Measurements from ENCODE around the gene GTF2H1.
A peak's percentile ranks its signal among the peaks of the same experiment; 100 is the strongest.
"Not testable (repeated sequence)": the region's sequence is repeated elsewhere in the genome, so short reads cannot be mapped to it uniquely, and the experiment has no call there.

Gene GTF2H1

GRCh38 chr11:18390088-18390487 is 67.7 kb downstream of the GTF2H1 start:
- H3K27me3 ChIP-seq (ENCODE audit: control insufficient read depth, insufficient read depth, low read length) = no peaks in the 10 kb centered on the region
- H3K9ac ChIP-seq (ENCODE audit: low read length) = no peak overlapping the region
- no peaks in the 10 kb centered on the region for H3K9me3 ChIP-seq (ENCODE audit: control insufficient read depth, low read length)
- H3K4me1 ChIP-seq (ENCODE audit: control insufficient read depth, insufficient read depth, low read length) = peaks cover 11% of the 10 kb centered on the region
- H3K36me3 ChIP-seq (ENCODE audit: control insufficient read depth, insufficient read depth, low read length) = no peaks in the 10 kb centered on the region
- H3K4me3 ChIP-seq (ENCODE audit: low read length) = no peak overlapping the region

DNA sequence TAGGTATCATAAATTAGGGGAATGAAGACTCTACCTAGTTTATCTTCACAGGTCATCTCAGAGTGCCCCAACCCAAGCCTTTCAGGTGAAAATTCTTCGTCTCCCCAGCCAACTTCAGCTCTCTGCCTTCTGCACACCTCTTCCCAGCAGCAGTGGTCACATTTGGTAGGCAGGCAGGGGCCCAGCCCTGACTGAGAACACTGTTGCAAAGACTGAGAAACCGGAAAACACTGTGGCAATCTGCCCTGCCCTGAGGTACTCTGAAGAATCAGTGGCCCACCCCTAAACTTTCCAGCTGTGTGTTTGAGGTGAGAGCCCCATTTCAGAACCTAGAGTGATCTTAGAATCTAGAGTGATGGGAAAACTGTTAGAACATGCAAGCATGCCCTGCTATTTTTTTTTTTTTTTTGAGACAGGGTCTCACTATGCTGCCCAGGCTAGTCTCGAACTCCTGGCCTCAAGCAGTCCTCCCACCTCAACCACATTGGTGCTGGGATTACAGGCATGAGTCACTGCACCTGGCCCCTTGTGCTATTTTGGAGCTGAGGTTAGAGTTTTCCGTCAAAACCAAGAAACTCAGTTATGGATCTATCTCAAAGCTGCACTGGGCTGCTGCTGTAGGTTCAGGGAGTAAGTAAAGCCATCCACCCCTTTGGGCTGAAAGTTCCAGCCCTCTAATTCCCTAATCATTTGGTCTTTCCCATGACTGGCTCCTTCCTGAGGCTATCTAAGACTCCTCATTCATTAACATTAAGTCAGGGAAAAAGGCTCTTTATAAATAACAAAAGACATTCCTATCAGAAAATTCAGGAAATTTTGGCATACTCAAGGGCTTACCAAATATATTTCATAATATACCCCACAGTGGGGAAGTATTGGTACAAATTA is 70.3 kb downstream of the GTF2H1 start:
- Histone ChIP-seq H3K27me3 (ENCODE audit: control insufficient read depth, insufficient read depth, low read length) (no peaks in the 10 kb centered on the region), H3K36me3 (ENCODE audit: control insufficient read depth, insufficient read depth, low read length) (peaks cover 2% of the 10 kb centered on the region), H3K4me3 (ENCODE audit: low read length) (no peak overlapping the region), H3K4me1 (ENCODE audit: control insufficient read depth, insufficient read depth, low read length) (peaks cover 24% of the 10 kb centered on the region), H3K9ac (ENCODE audit: low read length) (no peak overlapping the region), H3K9me3 (ENCODE audit: control insufficient read depth, low read length) (no peaks in the 10 kb centered on the region)

DNA sequence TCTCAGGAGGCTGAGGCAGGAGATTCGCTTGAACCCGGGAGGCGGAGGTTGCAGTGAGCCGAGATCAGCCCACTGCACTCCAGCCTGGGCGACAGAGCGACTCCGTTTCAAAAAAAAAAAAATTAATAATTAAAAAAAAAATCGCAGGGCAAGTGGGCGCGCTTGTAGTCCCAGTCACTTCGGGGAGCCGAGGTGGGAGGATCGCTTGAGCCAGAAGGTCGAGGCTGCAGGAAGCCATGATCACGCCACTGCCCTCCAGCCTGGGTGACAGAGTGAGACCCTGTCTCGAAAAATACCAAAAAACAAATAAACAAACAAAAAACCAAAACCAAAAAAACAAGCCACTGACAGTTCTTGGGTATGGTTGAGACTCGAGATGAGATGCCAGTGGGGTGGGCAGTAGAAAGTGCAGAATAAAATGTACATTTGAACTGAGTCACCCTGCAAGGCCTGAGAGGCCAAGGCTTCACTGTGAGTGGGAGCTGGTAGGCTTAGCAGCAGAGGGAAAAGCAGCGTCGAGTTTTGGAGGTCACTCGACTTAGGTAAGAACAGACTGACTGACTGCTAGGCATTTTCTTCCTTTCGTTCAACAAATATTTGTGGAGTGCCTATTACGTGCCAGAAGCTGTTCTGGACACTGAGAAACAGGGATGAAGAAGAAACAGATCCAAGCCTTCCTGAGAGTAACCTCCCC is 71.4 kb downstream of the GTF2H1 start:
- Histone ChIP-seq H3K36me3 (ENCODE audit: control insufficient read depth, insufficient read depth, low read length) (peaks cover 8% of the 10 kb centered on the region), H3K4me3 (ENCODE audit: low read length) (no peak overlapping the region), H3K9me3 (ENCODE audit: control insufficient read depth, low read length) (no peaks in the 10 kb centered on the region), H3K4me1 (ENCODE audit: control insufficient read depth, insufficient read depth, low read length) (peaks cover 24% of the 10 kb centered on the region), H3K27me3 (ENCODE audit: control insufficient read depth, insufficient read depth, low read length) (no peaks in the 10 kb centered on the region), H3K9ac (ENCODE audit: low read length) (peak overlapping the region; percentile 89)

DNA sequence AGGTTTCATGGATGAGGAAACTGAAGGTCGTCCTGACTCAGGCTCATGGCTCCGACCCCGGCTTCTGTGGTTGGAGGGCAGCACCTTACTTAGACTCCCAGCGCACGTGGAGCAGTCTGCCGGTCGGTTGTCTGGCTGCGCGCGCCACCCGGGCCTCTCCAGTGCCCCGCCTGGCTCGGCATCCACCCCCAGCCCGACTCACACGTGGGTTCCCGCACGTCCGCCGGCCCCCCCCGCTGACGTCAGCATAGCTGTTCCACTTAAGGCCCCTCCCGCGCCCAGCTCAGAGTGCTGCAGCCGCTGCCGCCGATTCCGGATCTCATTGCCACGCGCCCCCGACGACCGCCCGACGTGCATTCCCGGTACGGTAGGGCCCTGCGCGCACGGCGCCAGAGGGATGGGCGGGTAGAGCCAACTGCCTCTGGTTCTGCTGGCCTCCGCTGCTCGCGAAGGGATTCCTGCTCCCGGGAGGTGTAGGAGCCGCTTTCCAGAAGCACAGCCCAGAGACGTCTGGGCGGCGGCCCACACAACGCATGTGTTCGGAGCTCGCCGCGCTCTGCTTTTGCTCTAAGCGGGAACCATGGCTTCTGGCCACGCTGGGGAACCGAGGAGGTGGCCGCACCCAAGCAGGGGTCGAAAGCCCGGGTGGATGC is 72.0 kb downstream of the GTF2H1 start, which contains the start of gene LDHA:
Gene LDHA (plus strand): TSS at position 289 of the 653 bp plus-strand sequence. CDS start 2,280 bp downstream, outside the sequence.
- Histone ChIP-seq H3K9ac (ENCODE audit: low read length) (peak within 1 kb of the TSS; percentile 89), H3K27me3 (ENCODE audit: control insufficient read depth, insufficient read depth, low read length) (no peaks in the 10 kb centered on the region), H3K4me3 (ENCODE audit: low read length) (peak within 1 kb of the TSS; percentile 69), H3K36me3 (ENCODE audit: control insufficient read depth, insufficient read depth, low read length) (peaks cover 8% of the 10 kb centered on the region), H3K9me3 (ENCODE audit: control insufficient read depth, low read length) (no peaks in the 10 kb centered on the region), H3K4me1 (ENCODE audit: control insufficient read depth, insufficient read depth, low read length) (peaks cover 24% of the 10 kb centered on the region)

DNA sequence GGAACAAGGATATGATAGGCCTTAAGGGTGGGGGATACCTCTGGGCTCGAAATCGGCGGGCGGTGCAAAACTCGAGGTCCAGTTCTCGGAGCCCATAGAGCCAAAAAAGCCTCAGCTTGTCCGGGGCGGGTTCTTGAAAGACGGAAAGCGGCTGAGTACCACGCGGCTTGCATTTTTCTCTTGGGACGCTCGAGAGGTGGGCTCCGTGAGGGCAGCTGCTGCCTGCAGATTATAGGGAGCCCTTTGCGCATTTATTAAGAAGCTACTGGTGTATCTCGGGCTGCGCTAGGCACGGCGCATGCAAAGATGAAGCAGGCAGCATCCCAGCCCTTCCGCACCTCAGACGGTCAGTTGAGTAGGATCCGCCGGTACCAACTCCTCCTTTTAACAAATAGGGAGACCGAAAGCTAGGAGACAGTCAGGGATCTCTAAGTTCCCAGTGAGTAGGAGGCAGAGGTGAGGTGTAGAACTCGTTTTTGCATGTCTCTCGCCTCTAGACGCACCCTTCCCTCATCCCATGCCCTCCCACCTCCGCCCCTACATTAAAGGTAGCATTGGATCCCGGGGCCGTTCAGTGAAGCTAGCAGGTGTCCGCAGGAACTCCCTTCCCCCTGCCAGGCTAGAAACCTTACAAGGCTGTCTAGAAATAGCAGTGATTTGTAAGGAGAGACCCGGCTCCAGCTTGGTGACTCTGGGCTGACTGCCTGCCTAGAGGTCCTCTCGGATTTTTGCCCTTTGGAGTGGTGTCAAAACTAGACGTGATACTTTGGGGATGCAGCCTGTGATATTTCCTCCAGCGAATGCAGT is 72.8 kb downstream of the GTF2H1 start:
- Histone ChIP-seq H3K9ac (ENCODE audit: low read length) (peak overlapping the region; percentile 89), H3K36me3 (ENCODE audit: control insufficient read depth, insufficient read depth, low read length) (peaks cover 15% of the 10 kb centered on the region), H3K27me3 (ENCODE audit: control insufficient read depth, insufficient read depth, low read length) (no peaks in the 10 kb centered on the region), H3K4me3 (ENCODE audit: low read length) (peak overlapping the region; percentile 69), H3K9me3 (ENCODE audit: control insufficient read depth, low read length) (no peaks in the 10 kb centered on the region), H3K4me1 (ENCODE audit: control insufficient read depth, insufficient read depth, low read length) (peaks cover 24% of the 10 kb centered on the region)

DNA sequence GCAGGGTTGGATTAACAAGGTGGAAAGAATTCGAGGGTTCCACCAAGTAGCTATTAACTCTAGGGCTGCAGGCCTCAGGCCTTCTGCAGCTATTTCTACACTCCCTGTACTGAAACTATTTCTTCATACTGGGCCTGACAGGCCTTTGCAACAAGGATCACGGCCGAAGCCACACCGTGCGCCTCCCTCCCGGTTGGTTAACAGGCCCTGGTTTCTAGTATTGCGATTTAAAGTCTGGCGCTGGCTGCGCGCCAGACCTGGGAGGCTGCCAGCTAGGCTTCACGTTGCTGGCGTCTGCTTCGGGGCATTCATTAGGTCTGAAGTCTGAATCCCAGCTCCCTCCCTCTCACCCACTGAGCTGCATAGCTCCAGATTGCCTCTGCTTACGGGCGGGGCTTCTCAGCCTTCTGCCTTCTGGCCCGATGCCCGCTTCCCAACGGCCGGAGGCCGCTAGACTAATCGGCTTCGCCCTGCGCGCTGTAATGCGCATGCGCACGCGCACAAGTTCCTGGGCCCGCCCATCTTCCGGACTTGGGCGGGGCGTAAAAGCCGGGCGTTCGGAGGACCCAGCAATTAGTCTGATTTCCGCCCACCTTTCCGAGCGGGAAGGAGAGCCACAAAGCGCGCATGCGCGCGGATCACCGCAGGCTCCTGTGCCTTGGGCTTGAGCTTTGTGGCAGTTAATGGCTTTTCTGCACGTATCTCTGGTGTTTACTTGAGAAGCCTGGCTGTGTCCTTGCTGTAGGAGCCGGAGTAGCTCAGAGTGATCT is 73.6 kb downstream of the GTF2H1 start:
- no peaks in the 10 kb centered on the region for H3K27me3 ChIP-seq (ENCODE audit: control insufficient read depth, insufficient read depth, low read length)
- peak overlapping the region; percentile 89 for H3K9ac ChIP-seq (ENCODE audit: low read length)
- peak overlapping the region; percentile 86 for H3K4me3 ChIP-seq (ENCODE audit: low read length)
- H3K36me3 ChIP-seq (ENCODE audit: control insufficient read depth, insufficient read depth, low read length) = peaks cover 19% of the 10 kb centered on the region
- H3K9me3 ChIP-seq (ENCODE audit: control insufficient read depth, low read length) = no peaks in the 10 kb centered on the region
- peaks cover 24% of the 10 kb centered on the region for H3K4me1 ChIP-seq (ENCODE audit: control insufficient read depth, insufficient read depth, low read length)

- Histone ChIP-seq H3K9ac (ENCODE audit: low read length) (no peak overlapping the region), H3K4me3 (ENCODE audit: low read length) (no peak overlapping the region), H3K27me3 (ENCODE audit: control insufficient read depth, insufficient read depth, low read length) (no peaks in the 10 kb centered on the region), H3K4me1 (ENCODE audit: control insufficient read depth, insufficient read depth, low read length) (peaks cover 24% of the 10 kb centered on the region), H3K36me3 (ENCODE audit: control insufficient read depth, insufficient read depth, low read length) (peaks cover 26% of the 10 kb centered on the region), H3K9me3 (ENCODE audit: control insufficient read depth, low read length) (no peaks in the 10 kb centered on the region)
Observed at GRCh38 chr11:18397921-18398320, 75.6 kb downstream of the GTF2H1 start.

- H3K4me3 ChIP-seq (ENCODE audit: low read length); H3K9me3 ChIP-seq (ENCODE audit: control insufficient read depth, low read length); H3K9ac ChIP-seq (ENCODE audit: low read length); H3K4me1 ChIP-seq (ENCODE audit: control insufficient read depth, insufficient read depth, low read length); H3K27me3 ChIP-seq (ENCODE audit: control insufficient read depth, insufficient read depth, low read length): not testable (repeated sequence)
- peaks cover 26% of the 10 kb centered on the region for H3K36me3 ChIP-seq (ENCODE audit: control insufficient read depth, insufficient read depth, low read length)
Observed at GRCh38 chr11:18401077-18401476, 78.7 kb downstream of the GTF2H1 start.

- Histone ChIP-seq H3K4me3 (ENCODE audit: low read length) (no peak overlapping the region), H3K4me1 (ENCODE audit: control insufficient read depth, insufficient read depth, low read length) (no peaks in the 10 kb centered on the region), H3K36me3 (ENCODE audit: control insufficient read depth, insufficient read depth, low read length) (peaks cover 18% of the 10 kb centered on the region), H3K27me3 (ENCODE audit: control insufficient read depth, insufficient read depth, low read length) (no peaks in the 10 kb centered on the region), H3K9ac (ENCODE audit: low read length) (no peak overlapping the region), H3K9me3 (ENCODE audit: control insufficient read depth, low read length) (no peaks in the 10 kb centered on the region)
Observed at GRCh38 chr11:18404062-18404461, 81.7 kb downstream of the GTF2H1 start.

DNA sequence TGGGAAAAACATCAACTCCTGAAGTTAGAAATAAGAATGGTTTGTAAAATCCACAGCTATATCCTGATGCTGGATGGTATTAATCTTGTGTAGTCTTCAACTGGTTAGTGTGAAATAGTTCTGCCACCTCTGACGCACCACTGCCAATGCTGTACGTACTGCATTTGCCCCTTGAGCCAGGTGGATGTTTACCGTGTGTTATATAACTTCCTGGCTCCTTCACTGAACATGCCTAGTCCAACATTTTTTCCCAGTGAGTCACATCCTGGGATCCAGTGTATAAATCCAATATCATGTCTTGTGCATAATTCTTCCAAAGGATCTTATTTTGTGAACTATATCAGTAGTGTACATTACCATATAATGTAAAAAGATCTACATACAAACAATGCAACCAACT is 85.0 kb downstream of the GTF2H1 start:
- not testable (repeated sequence) for H3K9me3 ChIP-seq (ENCODE audit: control insufficient read depth, low read length); H3K4me3 ChIP-seq (ENCODE audit: low read length); H3K4me1 ChIP-seq (ENCODE audit: control insufficient read depth, insufficient read depth, low read length); H3K9ac ChIP-seq (ENCODE audit: low read length); H3K36me3 ChIP-seq (ENCODE audit: control insufficient read depth, insufficient read depth, low read length); H3K27me3 ChIP-seq (ENCODE audit: control insufficient read depth, insufficient read depth, low read length)

Measured in mucosa of stomach (tissue), 1 donor.